Activated B cell treated with CpG ODN at 0.5 μM for 24 hours (primary cell): Measurements from ENCODE around the gene ABCA1. TPM values are rescaled to one million over a fixed set of nuclear protein-coding genes. Genes with fewer than 3 reads are reported as not detected.

Experiments
- ATAC-seq: fragments of 200-7000 bp; cut with Tn5 transposase; one replicate; pipeline ENCODE4 v1.10.0; 2021; ENCODE audit warnings: low read depth, mild to moderate bottlenecking, moderate library complexity
- CTCF ChIA-PET: fragments of 350-600 bp; sonication (Branson Sonifier 250); formaldehyde crosslinking; loops from one replicate; lab custom pipeline; 2021; ENCODE audit warnings: antibody characterized with exemption; lab: Charles Lee
- POLR2A ChIA-PET: fragments of 350-600 bp; sonication (Branson Sonifier 250); formaldehyde crosslinking; loops from one replicate; lab custom pipeline; 2021; ENCODE audit warnings: antibody characterized with exemption; lab: Charles Lee
- DNase-seq: peaks from one replicate; pipeline ENCODE4 v3.0.0; 2022
- H3K27ac Mint-ChIP-seq: one replicate; pipeline ENCODE4 v1.8.0; 2020; ENCODE audit warnings: mixed read lengths
- H3K27me3 Mint-ChIP-seq: one replicate; pipeline ENCODE4 v1.8.0; 2021; ENCODE audit warnings: mixed read lengths
- H3K36me3 Mint-ChIP-seq: one replicate; pipeline ENCODE4 v1.8.0; 2021; ENCODE audit warnings: low read depth, mixed read lengths
- H3K4me1 Mint-ChIP-seq: one replicate; pipeline ENCODE4 v1.8.0; 2021; ENCODE audit warnings: mixed read lengths
- H3K4me3 Mint-ChIP-seq: one replicate; pipeline ENCODE4 v1.8.0; 2020; ENCODE audit warnings: mild to moderate bottlenecking, mixed read lengths
- H3K9me3 Mint-ChIP-seq: one replicate; pipeline ENCODE4 v1.8.0; 2020; ENCODE audit warnings: mixed read lengths
- intact Hi-C: fragments of 100-400 bp; cut with micrococcal nuclease; formaldehyde crosslinking; loops from one replicate; pipeline ENCODE4 v1.15.1; 2024
- total RNA-seq: library from RNA; stranded (reverse); gene quantifications from 2 replicates; pipeline ENCODE4 v1.2.3, GENCODE V29; 2022
- TF ChIP-seq, protein P1 (sequence below): fragments of 200-600 bp; IDR thresholded peaks from one replicate; pipeline ENCODE4 v1.8.0; 2022; ENCODE audit warnings: antibody characterized with exemption, mild to moderate bottlenecking

Gene ABCA1
- total RNA-seq, 1 donor from 2014 or later: 2.3 TPM

DNA sequence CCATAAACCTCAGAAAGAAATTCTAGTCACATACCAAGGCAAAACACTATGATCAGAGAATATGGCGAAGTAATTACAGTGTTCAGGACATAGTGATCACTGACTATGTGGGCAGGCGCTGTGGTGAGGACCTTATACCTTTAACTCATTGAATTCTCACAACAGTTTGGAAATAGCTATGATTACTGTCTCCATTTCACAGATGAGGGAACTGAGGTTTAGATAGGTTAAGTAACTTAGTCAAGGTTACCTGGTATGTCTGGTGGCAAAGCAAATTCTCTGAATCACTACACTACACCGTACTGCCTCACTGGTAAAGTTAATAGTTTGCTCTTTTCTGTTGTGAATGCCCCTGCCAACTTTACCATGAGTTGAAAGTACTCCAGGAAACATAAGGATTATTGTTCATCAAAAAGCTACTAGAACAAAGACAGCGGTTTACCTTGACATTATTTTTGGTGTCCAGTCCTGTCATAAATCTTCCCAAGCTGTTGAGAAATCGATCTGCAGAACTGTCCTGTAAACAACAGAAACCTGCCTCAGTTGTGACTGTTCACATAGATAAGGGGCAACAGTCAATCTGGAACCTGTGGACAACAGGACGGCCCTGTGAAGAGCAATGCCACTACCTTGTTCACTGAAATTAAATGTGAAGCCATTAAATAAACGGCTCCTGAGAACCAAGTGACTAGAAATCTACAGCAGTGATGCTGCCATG lies 127.7 kb downstream of the ABCA1 start:
- Mint-ChIP-seq H3K9me3 (no peaks in the 10 kb centered on the region), H3K36me3 (peaks cover 81% of the 10 kb centered on the region), H3K4me3 (no peak overlapping the region), H3K4me1 (no peaks in the 10 kb centered on the region), H3K27ac (no peak overlapping the region), H3K27me3 (no peaks in the 10 kb centered on the region)
- ATAC-seq (no peak), DNase-seq (no peak)
- ChIA-PET POLR2A (no interaction called here), CTCF (no interaction called here)
- intact Hi-C loops: loop anchor here (2.0 to 5.0 kb wide), 2 partner anchors 17 to 53 kb away; partner anchors contain the start of gene NIPSNAP3A
- TF ChIP-seq, protein P1, sequence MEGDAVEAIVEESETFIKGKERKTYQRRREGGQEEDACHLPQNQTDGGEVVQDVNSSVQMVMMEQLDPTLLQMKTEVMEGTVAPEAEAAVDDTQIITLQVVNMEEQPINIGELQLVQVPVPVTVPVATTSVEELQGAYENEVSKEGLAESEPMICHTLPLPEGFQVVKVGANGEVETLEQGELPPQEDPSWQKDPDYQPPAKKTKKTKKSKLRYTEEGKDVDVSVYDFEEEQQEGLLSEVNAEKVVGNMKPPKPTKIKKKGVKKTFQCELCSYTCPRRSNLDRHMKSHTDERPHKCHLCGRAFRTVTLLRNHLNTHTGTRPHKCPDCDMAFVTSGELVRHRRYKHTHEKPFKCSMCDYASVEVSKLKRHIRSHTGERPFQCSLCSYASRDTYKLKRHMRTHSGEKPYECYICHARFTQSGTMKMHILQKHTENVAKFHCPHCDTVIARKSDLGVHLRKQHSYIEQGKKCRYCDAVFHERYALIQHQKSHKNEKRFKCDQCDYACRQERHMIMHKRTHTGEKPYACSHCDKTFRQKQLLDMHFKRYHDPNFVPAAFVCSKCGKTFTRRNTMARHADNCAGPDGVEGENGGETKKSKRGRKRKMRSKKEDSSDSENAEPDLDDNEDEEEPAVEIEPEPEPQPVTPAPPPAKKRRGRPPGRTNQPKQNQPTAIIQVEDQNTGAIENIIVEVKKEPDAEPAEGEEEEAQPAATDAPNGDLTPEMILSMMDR: no peak

DNA sequence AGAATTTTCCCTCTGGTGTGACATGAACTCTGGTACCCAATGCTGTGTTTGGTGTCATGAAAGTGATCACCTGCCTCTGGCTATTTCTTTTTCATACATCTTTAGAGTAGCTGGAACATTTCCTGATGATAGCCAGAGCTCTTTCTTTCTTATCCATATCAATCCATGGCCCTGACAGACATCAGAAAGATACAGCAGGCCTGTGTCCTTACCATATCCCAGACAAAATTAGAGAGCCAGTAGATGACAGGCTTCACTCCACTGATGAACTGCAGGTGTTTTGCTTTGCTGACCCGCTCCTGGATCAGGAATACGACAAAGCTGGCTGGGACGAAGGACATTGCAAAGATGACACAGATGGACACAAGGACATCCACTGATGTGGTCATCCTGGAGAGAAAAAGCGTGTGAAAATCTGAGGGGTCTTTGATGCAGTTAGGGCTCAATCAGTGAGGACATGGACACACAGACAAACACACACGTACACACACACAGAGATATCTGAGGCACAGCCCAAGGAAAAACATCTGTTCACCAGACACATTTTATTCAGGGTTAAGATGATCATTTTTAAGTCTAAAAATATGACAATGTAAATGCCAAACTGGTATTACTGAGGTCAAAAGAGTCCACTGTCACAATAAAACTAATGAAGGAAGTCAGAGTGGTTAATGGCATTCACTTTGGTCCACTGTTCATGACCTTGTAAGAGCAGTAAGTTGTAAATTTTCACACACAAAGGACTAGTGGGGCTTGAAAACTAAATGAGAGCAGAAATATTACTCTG lies 129.6 kb downstream of the ABCA1 start:
- DNase-seq: no peak
- Mint-ChIP-seq H3K27ac (no peak overlapping the region), H3K36me3 (peaks cover 85% of the 10 kb centered on the region), H3K27me3 (no peaks in the 10 kb centered on the region), H3K9me3 (no peaks in the 10 kb centered on the region), H3K4me3 (no peak overlapping the region), H3K4me1 (no peaks in the 10 kb centered on the region)
- POLR2A ChIA-PET: no interaction called here
- CTCF ChIA-PET: no interaction called here
- TF ChIP-seq, protein P1: no peak
- intact Hi-C loops: no loop called here
- ATAC-seq: no peak

DNA sequence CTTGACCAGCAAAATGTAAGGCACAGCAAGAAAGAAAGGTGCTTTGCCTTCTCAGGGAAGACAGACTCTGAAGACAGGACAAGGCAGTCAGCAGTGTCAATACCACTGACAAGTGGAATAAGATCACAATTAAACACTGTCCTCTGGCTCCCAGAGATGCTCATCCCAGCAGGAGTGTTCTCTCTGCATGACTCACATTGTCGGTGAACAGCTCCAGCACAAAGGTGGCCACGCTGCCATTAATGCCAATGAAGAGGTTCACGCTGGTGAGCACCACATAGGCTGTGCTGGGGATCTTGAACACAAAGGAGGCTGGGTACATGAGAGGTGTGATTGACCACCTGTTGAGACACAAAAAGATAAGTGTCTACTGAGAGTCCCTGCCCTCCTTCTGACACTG lies 132.1 kb downstream of the ABCA1 start:
- no peaks in the 10 kb centered on the region for H3K9me3 Mint-ChIP-seq
- H3K36me3 Mint-ChIP-seq: peaks cover 87% of the 10 kb centered on the region
- intact Hi-C loops: no loop called here
- ATAC-seq: no peak
- H3K27me3 Mint-ChIP-seq: no peaks in the 10 kb centered on the region
- no peak for DNase-seq
- ChIA-PET CTCF (no interaction called here), POLR2A (no interaction called here)
- H3K27ac Mint-ChIP-seq: no peak overlapping the region
- H3K4me1 Mint-ChIP-seq: no peaks in the 10 kb centered on the region
- TF ChIP-seq, protein P1: no peak
- no peak overlapping the region for H3K4me3 Mint-ChIP-seq

DNA sequence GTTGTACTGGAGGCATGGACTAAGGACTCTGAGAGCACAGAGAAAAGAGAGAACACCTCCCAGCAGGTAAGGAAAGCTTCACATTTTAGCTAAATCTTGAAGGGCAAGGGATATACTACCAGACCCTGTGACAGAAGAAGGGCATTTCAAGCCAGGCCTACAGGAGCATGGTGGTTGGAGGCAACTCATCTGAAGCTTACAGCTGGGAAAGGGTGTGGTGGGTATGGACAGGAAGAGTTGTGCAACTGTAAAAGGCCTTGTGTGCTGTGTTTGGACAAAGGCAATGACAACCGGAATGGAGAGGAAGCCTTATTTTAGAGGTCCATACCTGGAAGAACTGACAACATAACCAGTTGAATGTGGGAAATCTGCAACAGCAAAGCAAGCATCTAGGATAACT lies 132.9 kb downstream of the ABCA1 start:
- DNase-seq (no peak), ATAC-seq (no peak)
- intact Hi-C loops: no loop called here
- H3K27me3 Mint-ChIP-seq: no peaks in the 10 kb centered on the region
- no peak overlapping the region for H3K4me3 Mint-ChIP-seq
- H3K4me1 Mint-ChIP-seq: no peaks in the 10 kb centered on the region
- no peak overlapping the region for H3K27ac Mint-ChIP-seq
- H3K36me3 Mint-ChIP-seq: peaks cover 81% of the 10 kb centered on the region
- TF ChIP-seq, protein P1: no peak
- ChIA-PET CTCF (no interaction called here), POLR2A (no interaction called here)
- H3K9me3 Mint-ChIP-seq: no peaks in the 10 kb centered on the region

DNA sequence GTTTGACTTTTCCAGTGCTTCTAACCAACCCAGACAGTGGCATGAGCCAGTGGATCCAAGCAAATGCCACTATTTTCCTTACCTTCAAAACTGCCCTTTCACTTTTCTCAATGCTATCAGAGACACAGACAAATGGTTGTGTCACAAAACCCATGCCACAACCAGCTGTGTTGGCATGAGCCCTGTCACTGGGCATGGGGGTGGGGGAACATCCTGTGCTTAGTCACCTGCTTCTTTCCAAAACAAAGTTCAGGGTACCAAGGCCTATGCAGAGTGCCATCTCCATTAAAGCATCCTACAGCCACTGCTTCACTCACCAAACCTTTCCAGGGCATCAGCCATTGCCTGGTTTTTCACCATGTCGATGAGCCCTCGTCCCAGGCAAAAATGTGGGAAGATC lies 133.9 kb downstream of the ABCA1 start:
- ChIA-PET CTCF (no interaction called here), POLR2A (no interaction called here)
- Mint-ChIP-seq H3K9me3 (no peaks in the 10 kb centered on the region), H3K4me3 (no peak overlapping the region), H3K4me1 (no peaks in the 10 kb centered on the region), H3K27me3 (no peaks in the 10 kb centered on the region), H3K27ac (no peak overlapping the region), H3K36me3 (peaks cover 82% of the 10 kb centered on the region)
- no peak for ATAC-seq
- TF ChIP-seq, protein P1: no peak
- DNase-seq: no peak
- intact Hi-C loops: no loop called here
